KMS-11 (cell line): ENCODE measurements around the gene MSS51.

Experiments
- H2AFZ ChIP-seq: fragments of 200-600 bp; sonication (generic); 2 replicates; pipeline ENCODE4 v1.6.1; 2016; ENCODE audit warnings: antibody characterized with exemption, mixed run types, low read depth
- H3K27ac ChIP-seq: fragments of 200-600 bp; sonication (generic); 2 replicates; pipeline ENCODE4 v1.6.1; 2016; ENCODE audit warnings: mild to moderate bottlenecking, mixed run types
- H3K27me3 ChIP-seq: fragments of 200-600 bp; sonication (generic); 2 replicates; pipeline ENCODE4 v1.6.1; 2017; ENCODE audit warnings: mild to moderate bottlenecking, low read depth, mixed run types, moderate library complexity; ENCODE audit not compliant: insufficient read depth
- H3K36me3 ChIP-seq: fragments of 200-600 bp; sonication (generic); 2 replicates; pipeline ENCODE4 v1.6.1; 2017; ENCODE audit warnings: mild to moderate bottlenecking, mixed run types; ENCODE audit not compliant: insufficient read depth
- H3K4me1 ChIP-seq: fragments of 200-600 bp; sonication (generic); 2 replicates; pipeline ENCODE4 v1.6.1; 2016; ENCODE audit warnings: mild to moderate bottlenecking, low read depth, mixed run types; ENCODE audit not compliant: poor library complexity, severe bottlenecking
- H3K4me2 ChIP-seq: fragments of 200-600 bp; sonication (generic); 2 replicates; pipeline ENCODE4 v1.7.0; 2016; ENCODE audit warnings: mild to moderate bottlenecking, mixed run types
- H3K4me3 ChIP-seq: fragments of 200-600 bp; sonication (generic); IDR thresholded peaks from 2 replicates; pipeline ENCODE4 v1.6.1; 2017; ENCODE audit warnings: low read depth, low read length, mixed read lengths; ENCODE audit not compliant: insufficient read depth
- H3K79me2 ChIP-seq: fragments of 200-600 bp; sonication (generic); 2 replicates; pipeline ENCODE4 v1.6.1; 2016; ENCODE audit warnings: low read depth, mixed run types; ENCODE audit not compliant: insufficient read depth
- H3K9ac ChIP-seq: fragments of 200-600 bp; sonication (generic); 2 replicates; pipeline ENCODE4 v1.6.1; 2016; ENCODE audit warnings: mild to moderate bottlenecking, mixed run types
- H4K20me1 ChIP-seq: fragments of 200-600 bp; sonication (generic); 2 replicates; pipeline ENCODE4 v1.6.1; 2016; ENCODE audit warnings: mild to moderate bottlenecking, mixed run types; ENCODE audit not compliant: insufficient read depth
- CTCF ChIP-seq: fragments of 200-600 bp; sonication (generic); conservative IDR thresholded peaks from 2 replicates; pipeline ENCODE4 v1.6.1; 2017; ENCODE audit warnings: low read depth, mild to moderate bottlenecking, antibody characterized with exemption, low read length, moderate library complexity, mixed read lengths

The MSS51 gene

GRCh38 chr10:73459683-73460314 lies 26.4 kb upstream of the MSS51 start:
- Histone ChIP-seq H3K27ac (no peak overlapping the region), H3K27me3 (no peaks in the 10 kb centered on the region), H3K4me2 (no peak overlapping the region), H3K4me3 (no peak overlapping the region), H4K20me1 (no peaks in the 10 kb centered on the region), H2AFZ (no peak overlapping the region), H3K4me1 (no peaks in the 10 kb centered on the region), H3K79me2 (no peaks in the 10 kb centered on the region), H3K9ac (no peak overlapping the region), H3K36me3 (no peaks in the 10 kb centered on the region)
- no peak for TF ChIP-seq CTCF

- no peaks in the 10 kb centered on the region for H3K79me2 ChIP-seq
- no peaks in the 10 kb centered on the region for H3K4me1 ChIP-seq
- no peaks in the 10 kb centered on the region for H3K27me3 ChIP-seq
- no peak overlapping the region for H3K9ac ChIP-seq
- no peak overlapping the region for H3K4me2 ChIP-seq
- H3K36me3 ChIP-seq = no peaks in the 10 kb centered on the region
- no peak for TF ChIP-seq CTCF
- no peak overlapping the region for H3K4me3 ChIP-seq
- H2AFZ ChIP-seq = no peak overlapping the region
- H4K20me1 ChIP-seq = no peaks in the 10 kb centered on the region
- H3K27ac ChIP-seq = no peak overlapping the region
These were observed 23.0 kb upstream of the MSS51 start for GRCh38 chr10:73456187-73456890.

DNA sequence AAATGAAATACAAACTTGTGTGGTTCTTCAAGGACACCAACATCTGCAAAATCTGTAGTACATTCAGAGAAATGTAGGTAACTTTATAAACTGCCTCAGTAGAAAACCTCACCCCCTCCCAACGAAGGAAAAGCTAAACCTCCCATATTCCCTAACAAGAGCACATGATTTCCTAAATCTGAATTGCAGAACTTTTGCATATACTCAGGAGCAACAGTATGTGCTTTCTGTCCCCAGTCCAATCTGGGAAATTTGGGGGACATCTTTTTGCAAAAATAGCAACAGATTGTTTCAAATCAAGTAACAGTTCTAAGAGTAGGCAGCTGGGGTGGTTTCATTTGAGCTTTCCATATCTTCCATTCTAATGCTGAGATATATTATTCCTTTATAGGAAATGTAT lies 15.8 kb upstream of the MSS51 start:
- H4K20me1 ChIP-seq = no peaks in the 10 kb centered on the region
- H3K4me2 ChIP-seq = no peak overlapping the region
- H3K79me2 ChIP-seq = no peaks in the 10 kb centered on the region
- no peak overlapping the region for H2AFZ ChIP-seq
- TF ChIP-seq CTCF = no peak
- no peak overlapping the region for H3K9ac ChIP-seq
- H3K4me3 ChIP-seq = no peak overlapping the region
- H3K4me1 ChIP-seq = no peaks in the 10 kb centered on the region
- no peak overlapping the region for H3K27ac ChIP-seq
- no peaks in the 10 kb centered on the region for H3K36me3 ChIP-seq
- no peaks in the 10 kb centered on the region for H3K27me3 ChIP-seq

DNA sequence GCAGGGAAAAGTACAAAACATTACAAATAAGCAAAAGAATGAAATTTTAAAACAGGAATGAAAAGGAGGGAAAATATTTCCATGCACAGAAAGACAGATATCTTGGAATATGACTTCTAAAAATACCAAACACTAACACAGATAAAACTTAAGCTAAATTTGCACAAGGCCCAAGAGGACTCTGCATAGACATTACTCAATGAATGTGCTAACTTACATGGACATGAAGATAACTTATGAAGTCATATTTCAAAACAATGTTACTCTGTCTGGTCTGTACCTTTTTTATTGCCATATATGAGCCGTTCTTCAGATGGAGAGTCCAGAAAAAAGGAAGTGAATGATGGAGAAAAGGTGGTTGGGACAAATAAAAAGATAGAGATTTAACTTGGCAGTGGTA lies 15.0 kb upstream of the MSS51 start:
- H3K9ac ChIP-seq = no peak overlapping the region
- H3K79me2 ChIP-seq = no peaks in the 10 kb centered on the region
- TF ChIP-seq CTCF = no peak
- no peaks in the 10 kb centered on the region for H3K27me3 ChIP-seq
- no peaks in the 10 kb centered on the region for H3K4me1 ChIP-seq
- no peaks in the 10 kb centered on the region for H3K36me3 ChIP-seq
- no peak overlapping the region for H2AFZ ChIP-seq
- no peak overlapping the region for H3K4me3 ChIP-seq
- H4K20me1 ChIP-seq = no peaks in the 10 kb centered on the region
- H3K4me2 ChIP-seq = no peak overlapping the region
- H3K27ac ChIP-seq = no peak overlapping the region
